B cell (primary cell): Measurements from ENCODE around the gene ITGA3. TPM values are rescaled to one million over a fixed set of nuclear protein-coding genes. Genes with fewer than 3 reads are reported as not detected.

Source experiments
- ATAC-seq: fragments of 200-7000 bp; cut with Tn5 transposase; one replicate; pipeline ENCODE4 v1.10.0; 2021; ENCODE audit warnings: low read depth, mild to moderate bottlenecking, moderate number of reproducible peaks, moderate library complexity
- CTCF ChIA-PET: fragments of 350-600 bp; sonication (Branson Sonifier 250); formaldehyde crosslinking; loops from one replicate; lab custom pipeline; 2021; ENCODE audit warnings: antibody characterized with exemption, inconsistent platforms; lab: Charles Lee
- POLR2A ChIA-PET: fragments of 350-600 bp; sonication (Branson Sonifier 250); formaldehyde crosslinking; loops from one replicate; lab custom pipeline; 2021; ENCODE audit warnings: antibody characterized with exemption; lab: Charles Lee
- DNase-seq: peaks from one replicate; pipeline ENCODE4 v3.0.0; 2013
- H2AFZ ChIP-seq: 2 replicates; pipeline ENCODE4 v1.6.1; 2012; ENCODE audit warnings: mild to moderate bottlenecking, low read depth, low read length; ENCODE audit not compliant: insufficient read depth, poor library complexity, severe bottlenecking
- H3K27ac ChIP-seq, 2 donors: 1 replicate in 1 of 2; 2 replicates in 1 of 2; pipeline ENCODE4 v1.5.1; 2012 to 2013; ENCODE audit warnings: low read length in 2 of 2, mild to moderate bottlenecking in 2 of 2, moderate library complexity in 1 of 2
- H3K27me3 ChIP-seq, 4 experiments: fragments of 200-600 bp in 1 of 4; sonication (generic) in 1 of 4; replicated peaks in 1 of 4; 1 replicate in 2 of 4; 2 replicates in 2 of 4; pipeline versions ENCODE4 v1.6.1 to v1.7.0; 2013 to 2016; ENCODE audit warnings: low read length in 3 of 4, mild to moderate bottlenecking in 2 of 4, mixed read lengths in 1 of 4, moderate library complexity in 1 of 4; ENCODE audit not compliant: insufficient read depth in 4 of 4, control insufficient read depth in 3 of 4; ENCODE audit errors: control extremely low read depth in 1 of 4
- H3K36me3 ChIP-seq, 2 experiments: replicated peaks in 1 of 2; 1 replicate in 1 of 2; 2 replicates in 1 of 2; pipeline versions ENCODE4 v1.6.1 to v1.7.1; 2013; ENCODE audit warnings: low read length in 1 of 2; ENCODE audit not compliant: insufficient read depth in 2 of 2, control insufficient read depth in 1 of 2; ENCODE audit errors: control extremely low read depth in 1 of 2, extremely low read depth in 1 of 2
- H3K4me1 ChIP-seq, 2 donors: fragments of 200-600 bp in 1 of 2; sonication (generic) in 1 of 2; 1 replicate in 1 of 2; 2 replicates in 1 of 2; pipeline versions ENCODE4 v1.5.1 to v1.6.1; 2013 to 2017; ENCODE audit warnings: low read length in 2 of 2; ENCODE audit not compliant: control insufficient read depth in 2 of 2, insufficient read depth in 2 of 2
- H3K4me2 ChIP-seq: replicated peaks from 2 replicates; pipeline ENCODE3; 2012; ENCODE audit warnings: mild to moderate bottlenecking, low read depth, low read length; ENCODE audit not compliant: poor library complexity, severe bottlenecking
- H3K4me3 ChIP-seq, 5 experiments: fragments of 200-600 bp in 1 of 5; sonication (generic) in 1 of 5; 1 replicate in 3 of 5; 2 replicates in 2 of 5; pipeline versions ENCODE4 v1.5.1 to v1.7.0; 2011 to 2016; ENCODE audit warnings: low read length in 4 of 5, mild to moderate bottlenecking in 4 of 5, low read depth in 2 of 5, control low read depth in 1 of 5, moderate library complexity in 1 of 5; ENCODE audit not compliant: insufficient read depth in 1 of 5; ENCODE audit errors: control extremely low read depth in 1 of 5, extremely low read depth in 1 of 5
- H3K79me2 ChIP-seq: fragments of 200-600 bp; sonication (generic); one replicate; pipeline ENCODE4 v1.6.0; 2016; ENCODE audit warnings: low read length; ENCODE audit not compliant: control insufficient read depth, insufficient read depth
- H3K9ac ChIP-seq: fragments of 200-600 bp; sonication (generic); 2 replicates; pipeline ENCODE4 v1.6.1; 2017; ENCODE audit warnings: mild to moderate bottlenecking, low read length, moderate library complexity
- H3K9me3 ChIP-seq, 3 donors: one replicate each; pipeline versions ENCODE4 v1.6.1 to v1.7.1; 2013; ENCODE audit warnings: low read length in 2 of 3; ENCODE audit not compliant: control insufficient read depth in 2 of 3, insufficient read depth in 1 of 3; ENCODE audit errors: control extremely low read depth in 1 of 3
- H4K20me1 ChIP-seq: 2 replicates; pipeline ENCODE4 v1.6.0; 2012; ENCODE audit warnings: mild to moderate bottlenecking, low read length; ENCODE audit not compliant: insufficient read depth, control insufficient read depth, poor library complexity, severe bottlenecking
- H3K27ac Mint-ChIP-seq: one replicate; pipeline ENCODE4 v1.8.0; 2021; ENCODE audit warnings: mixed read lengths
- H3K27me3 Mint-ChIP-seq: one replicate; pipeline ENCODE4 v1.8.0; 2021; ENCODE audit warnings: mixed read lengths
- H3K4me1 Mint-ChIP-seq: one replicate; pipeline ENCODE4 v1.8.0; 2021; ENCODE audit warnings: mixed read lengths
- H3K4me3 Mint-ChIP-seq: one replicate; pipeline ENCODE4 v1.8.0; 2021; ENCODE audit warnings: mixed read lengths
- H3K9me3 Mint-ChIP-seq: one replicate; pipeline ENCODE4 v1.8.0; 2022; ENCODE audit warnings: mixed read lengths; ENCODE audit not compliant: insufficient read depth
- EZH2 ChIP-seq: IDR thresholded peaks from 2 replicates; pipeline ENCODE4 v1.6.1; 2012; ENCODE audit warnings: borderline replicate concordance, low read depth, mild to moderate bottlenecking, moderate library complexity, low read length; ENCODE audit not compliant: insufficient read depth, poor library complexity, severe bottlenecking
- WGBS: methylation state at CpG from one replicate; pipeline ENCODE4 v1.1.5; 2013; ENCODE audit warnings: missing lambda C conversion rate; ENCODE audit not compliant: insufficient coverage; 5-methylcytosine and 5-hydroxymethylcytosine counted together
- intact Hi-C: fragments of 100-400 bp; cut with micrococcal nuclease; formaldehyde crosslinking; loops from one replicate; pipeline ENCODE4 v1.10.0; 2022
- polyA plus RNA-seq: library from polyadenylated mRNA; depleted of rRNA; stranded (reverse); fragments of >200 nt; gene quantifications from 2 replicates; pipeline ENCODE4 v1.2.3, GENCODE V29; 2012
- total RNA-seq, 2 donors: library from RNA; stranded (reverse); fragments of 120-200 nt in 1 of 2; gene quantifications; 1 replicate in 1 of 2; 2 replicates in 1 of 2; pipeline versions ENCODE4 v1.2.3 to v1.2.4, GENCODE V29; 2013 to 2022
- TF ChIP-seq, protein P1 (sequence below): fragments of 200-600 bp; IDR thresholded peaks from one replicate; pipeline ENCODE4 v1.8.0; 2022; ENCODE audit warnings: antibody characterized with exemption, mild to moderate bottlenecking

The ITGA3 gene
- total and polyA plus RNA-seq, 2 donors (not counting 1 experiment from before 2014, with no cell fraction given): 11.9 to 13.3 TPM

DNA sequence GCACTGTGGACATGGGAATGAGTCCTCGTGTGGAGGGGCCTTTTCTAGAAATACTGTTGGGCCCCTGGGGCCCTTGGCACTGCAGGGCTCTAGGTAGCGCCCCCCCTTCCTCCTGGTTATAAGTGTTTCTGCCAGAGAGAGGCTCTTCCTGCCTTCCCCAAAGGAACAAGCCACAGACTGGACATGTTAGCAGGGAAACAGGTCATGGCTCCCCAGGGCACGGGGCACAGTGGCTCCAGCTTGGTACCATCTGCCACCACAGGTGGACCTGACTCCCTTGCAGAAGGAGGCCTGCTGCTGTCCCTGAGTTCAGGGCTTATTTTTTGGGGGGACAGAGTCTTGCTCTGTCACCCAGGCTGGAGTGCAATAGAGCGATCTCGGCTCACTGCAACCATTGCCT lies 48.0 kb downstream of the ITGA3 start:
- Histone ChIP-seq H3K9me3 (no peaks in the 10 kb centered on the region), H3K9ac (no peak overlapping the region), H3K4me1 (no peaks in the 10 kb centered on the region), H3K79me2 (no peaks in the 10 kb centered on the region), H3K27me3 (no peaks in the 10 kb centered on the region), H3K27ac (no peak overlapping the region), H3K36me3 (peaks cover 0 to 62% of the 10 kb centered on the region in 2 experiments), H3K4me3 (no peak overlapping the region), H4K20me1 (peaks cover 19% of the 10 kb centered on the region), H2AFZ (no peak overlapping the region), H3K4me2 (no peak overlapping the region)
- no peak for TF ChIP-seq EZH2
- TF ChIP-seq, protein P1, sequence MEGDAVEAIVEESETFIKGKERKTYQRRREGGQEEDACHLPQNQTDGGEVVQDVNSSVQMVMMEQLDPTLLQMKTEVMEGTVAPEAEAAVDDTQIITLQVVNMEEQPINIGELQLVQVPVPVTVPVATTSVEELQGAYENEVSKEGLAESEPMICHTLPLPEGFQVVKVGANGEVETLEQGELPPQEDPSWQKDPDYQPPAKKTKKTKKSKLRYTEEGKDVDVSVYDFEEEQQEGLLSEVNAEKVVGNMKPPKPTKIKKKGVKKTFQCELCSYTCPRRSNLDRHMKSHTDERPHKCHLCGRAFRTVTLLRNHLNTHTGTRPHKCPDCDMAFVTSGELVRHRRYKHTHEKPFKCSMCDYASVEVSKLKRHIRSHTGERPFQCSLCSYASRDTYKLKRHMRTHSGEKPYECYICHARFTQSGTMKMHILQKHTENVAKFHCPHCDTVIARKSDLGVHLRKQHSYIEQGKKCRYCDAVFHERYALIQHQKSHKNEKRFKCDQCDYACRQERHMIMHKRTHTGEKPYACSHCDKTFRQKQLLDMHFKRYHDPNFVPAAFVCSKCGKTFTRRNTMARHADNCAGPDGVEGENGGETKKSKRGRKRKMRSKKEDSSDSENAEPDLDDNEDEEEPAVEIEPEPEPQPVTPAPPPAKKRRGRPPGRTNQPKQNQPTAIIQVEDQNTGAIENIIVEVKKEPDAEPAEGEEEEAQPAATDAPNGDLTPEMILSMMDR: no peak
- no peaks in the 10 kb centered on the region for H3K27me3 Mint-ChIP-seq
- H3K4me1 Mint-ChIP-seq: no peaks in the 10 kb centered on the region
- intact Hi-C loops: no loop called here
- DNase-seq (no peak), ATAC-seq (no peak)
- 94% methylated on average over 4 of the region's 5 CpGs for WGBS
- ChIA-PET CTCF (interaction anchor here (0.7 to 1.5 kb wide), 2 partner anchors 10 to 12 kb away, joined by 3 to 4 read pairs; no protein-coding TSS in a partner anchor), POLR2A (no interaction called here)
- H3K4me3 Mint-ChIP-seq: no peak overlapping the region
- H3K9me3 Mint-ChIP-seq: no peaks in the 10 kb centered on the region
- H3K27ac Mint-ChIP-seq: no peak overlapping the region

DNA sequence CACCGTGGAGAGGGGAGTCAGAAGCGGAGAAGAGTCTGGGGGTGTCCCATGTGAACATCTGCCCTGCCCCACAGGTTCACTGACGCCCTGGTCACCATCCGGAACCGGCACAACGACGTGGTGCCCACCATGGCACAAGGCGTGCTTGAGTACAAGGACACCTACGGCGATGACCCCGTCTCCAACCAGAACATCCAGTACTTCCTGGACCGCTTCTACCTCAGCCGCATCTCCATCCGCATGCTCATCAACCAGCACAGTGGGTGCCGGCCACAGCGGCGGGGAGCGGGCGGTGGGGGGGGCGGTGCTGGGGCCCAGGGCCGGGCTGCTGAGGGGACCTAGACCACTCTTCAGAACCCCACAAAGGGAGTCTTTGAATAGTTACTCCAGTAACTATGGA lies 49.9 kb downstream of the ITGA3 start:
- Histone ChIP-seq H3K9me3 (no peaks in the 10 kb centered on the region), H3K4me3 (no peak overlapping the region), H3K4me2 (no peak overlapping the region), H3K36me3 (peaks cover 0 to 61% of the 10 kb centered on the region in 2 experiments), H3K79me2 (no peaks in the 10 kb centered on the region), H3K27ac (no peak overlapping the region), H3K27me3 (no peaks in the 10 kb centered on the region), H3K4me1 (no peaks in the 10 kb centered on the region), H4K20me1 (peaks cover 19% of the 10 kb centered on the region), H2AFZ (no peak overlapping the region), H3K9ac (no peak overlapping the region)
- Mint-ChIP-seq H3K4me1 (no peaks in the 10 kb centered on the region), H3K9me3 (no peaks in the 10 kb centered on the region), H3K27ac (no peak overlapping the region), H3K27me3 (no peaks in the 10 kb centered on the region), H3K4me3 (no peak overlapping the region)
- WGBS: 93% methylated on average over 13 of the region's 21 CpGs
- DNase-seq (no peak), ATAC-seq (no peak)
- POLR2A ChIA-PET: no interaction called here
- intact Hi-C loops: no loop called here
- CTCF ChIA-PET: interaction anchor here (1.3 to 2.6 kb wide), 2 partner anchors 12 to 72 kb away, joined by 3 to 8 read pairs; partner anchors contain the start of gene PDK2
- TF ChIP-seq EZH2: no peak
- TF ChIP-seq, protein P1: no peak
